Erythroblast (primary cell): ENCODE results near the gene RO60.

ENCODE experiments used
- GATA1 ChIP-seq: IDR thresholded peaks from 2 replicates; pipeline ENCODE4 v1.6.1; 2011; ENCODE audit warnings: low read depth, mild to moderate bottlenecking, control low read depth, low read length, moderate library complexity
- POLR2A ChIP-seq: IDR thresholded peaks from 2 replicates; pipeline ENCODE4 v1.6.1; 2011; ENCODE audit warnings: mild to moderate bottlenecking, low read length

- TF ChIP-seq GATA1: no peak
- no peak for TF ChIP-seq POLR2A
These were observed 3.5 kb downstream of the RO60 start for GRCh38 chr1:193062698-193063463.
